ENCODE results near the gene PSAPL1.

The PSAPL1 gene

GRCh38 chr4:7383266-7383665 lies 51.5 kb downstream of the PSAPL1 start:
- no peak for DNase-seq (ENCODE audit: low read depth in 1 of 2, low spot score in 1 of 2)

- no peak for DNase-seq (ENCODE audit: low read depth in 1 of 2, low spot score in 1 of 2)
Observed at GRCh38 chr4:7382634-7383014, 52.1 kb downstream of the PSAPL1 start.

GRCh38 chr4:7381890-7382633 lies 52.7 kb downstream of the PSAPL1 start:
- DNase-seq (ENCODE audit: low read depth in 1 of 2, low spot score in 1 of 2) = no peak

GRCh38 chr4:7381221-7381889 lies 53.4 kb downstream of the PSAPL1 start:
- DNase-seq (ENCODE audit: low read depth in 1 of 2, low spot score in 1 of 2) = no peak

Measured in stimulated activated CD4-positive, alpha-beta T cell treated with anti-CD3 and anti-CD28 coated beads, Interleukin-15, amount 100 ng/mL, for 1 hour (primary cell).